Activated CD4-positive, alpha-beta T cell treated with anti-CD3 and anti-CD28 coated beads for 24 hours (primary cell): ENCODE data around the gene C22orf15.

Source experiments
- DNase-seq, 2 donors: peaks; one replicate each; pipeline ENCODE4 v3.0.0-alpha.2; 2020; ENCODE audit warnings: low read depth in 2 of 2

C22orf15 gene

DNA sequence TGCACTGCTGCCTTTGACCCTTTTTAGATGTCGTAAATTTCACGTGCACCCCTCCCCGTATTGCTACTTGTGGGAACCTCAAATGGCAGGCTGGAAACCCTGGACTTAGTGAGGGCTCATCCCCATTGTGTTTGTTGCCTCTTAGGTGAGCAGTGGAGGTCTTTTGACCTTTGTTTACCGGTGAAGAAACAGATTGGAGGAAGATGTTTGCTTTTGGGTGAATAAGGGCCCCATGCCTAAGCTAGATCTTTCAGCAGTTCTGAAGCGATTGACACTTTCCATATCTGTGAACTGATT is 24.8 kb downstream of the C22orf15 start:
- DNase-seq: no peak

DNA sequence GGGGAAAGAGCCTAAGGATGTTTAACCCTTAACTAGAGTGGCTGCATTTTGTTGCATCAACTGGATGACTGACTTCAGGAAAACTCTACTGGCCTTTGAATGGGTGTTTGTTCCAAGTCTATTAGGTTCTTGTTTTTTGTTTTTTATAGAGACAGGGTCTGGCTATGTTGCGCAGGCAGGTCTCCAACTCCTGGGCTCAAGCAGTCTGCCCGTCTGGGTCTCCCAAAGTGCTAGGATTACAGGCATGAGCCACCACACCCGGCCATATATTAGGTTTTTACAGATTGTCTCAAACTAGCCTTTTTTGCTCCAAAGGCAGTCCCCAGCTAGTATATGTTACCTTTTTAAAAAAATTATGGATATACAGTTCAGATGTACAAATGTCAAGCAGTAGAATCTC is 25.1 kb downstream of the C22orf15 start:
- DNase-seq: no peak

DNA sequence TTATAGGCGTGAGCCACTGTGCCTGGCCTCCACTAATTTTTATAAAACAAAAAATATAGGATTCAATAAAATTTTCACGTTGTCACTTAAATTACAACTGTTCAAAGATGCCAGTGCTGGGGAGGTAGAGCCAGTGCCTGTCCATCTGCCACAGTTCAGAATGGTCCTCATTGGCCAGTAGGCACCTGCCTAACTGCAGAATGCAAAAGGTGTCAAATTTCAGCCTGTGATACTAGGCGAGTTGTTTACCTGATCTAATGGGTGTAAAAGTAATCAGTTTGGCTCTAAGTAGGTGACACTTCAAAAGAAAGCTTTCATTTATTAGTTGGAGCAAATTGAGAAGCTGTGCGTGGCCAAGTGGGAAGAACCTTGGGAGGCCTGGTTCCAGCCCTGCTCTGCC is 26.3 kb downstream of the C22orf15 start:
- no peak for DNase-seq

DNA sequence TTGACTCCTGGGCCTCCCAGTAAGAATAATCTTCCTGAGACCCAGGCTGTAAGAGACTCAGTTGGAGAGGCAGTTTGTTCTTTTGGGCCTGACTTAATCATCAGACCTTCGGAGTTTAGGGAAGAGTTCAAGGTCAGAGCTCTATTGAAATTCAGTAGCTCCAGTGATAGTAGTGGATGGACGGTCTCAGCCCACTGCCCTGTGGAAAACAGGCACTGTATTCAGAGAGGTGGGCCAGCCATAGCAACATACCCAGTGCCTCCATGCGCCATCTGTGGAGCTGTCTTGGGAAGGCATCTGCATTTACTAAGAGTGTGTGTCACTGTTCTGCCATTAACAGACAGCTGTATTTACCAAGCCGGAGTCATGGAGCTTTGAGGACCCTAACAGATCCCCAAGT is 26.8 kb downstream of the C22orf15 start:
- no peak for DNase-seq

DNA sequence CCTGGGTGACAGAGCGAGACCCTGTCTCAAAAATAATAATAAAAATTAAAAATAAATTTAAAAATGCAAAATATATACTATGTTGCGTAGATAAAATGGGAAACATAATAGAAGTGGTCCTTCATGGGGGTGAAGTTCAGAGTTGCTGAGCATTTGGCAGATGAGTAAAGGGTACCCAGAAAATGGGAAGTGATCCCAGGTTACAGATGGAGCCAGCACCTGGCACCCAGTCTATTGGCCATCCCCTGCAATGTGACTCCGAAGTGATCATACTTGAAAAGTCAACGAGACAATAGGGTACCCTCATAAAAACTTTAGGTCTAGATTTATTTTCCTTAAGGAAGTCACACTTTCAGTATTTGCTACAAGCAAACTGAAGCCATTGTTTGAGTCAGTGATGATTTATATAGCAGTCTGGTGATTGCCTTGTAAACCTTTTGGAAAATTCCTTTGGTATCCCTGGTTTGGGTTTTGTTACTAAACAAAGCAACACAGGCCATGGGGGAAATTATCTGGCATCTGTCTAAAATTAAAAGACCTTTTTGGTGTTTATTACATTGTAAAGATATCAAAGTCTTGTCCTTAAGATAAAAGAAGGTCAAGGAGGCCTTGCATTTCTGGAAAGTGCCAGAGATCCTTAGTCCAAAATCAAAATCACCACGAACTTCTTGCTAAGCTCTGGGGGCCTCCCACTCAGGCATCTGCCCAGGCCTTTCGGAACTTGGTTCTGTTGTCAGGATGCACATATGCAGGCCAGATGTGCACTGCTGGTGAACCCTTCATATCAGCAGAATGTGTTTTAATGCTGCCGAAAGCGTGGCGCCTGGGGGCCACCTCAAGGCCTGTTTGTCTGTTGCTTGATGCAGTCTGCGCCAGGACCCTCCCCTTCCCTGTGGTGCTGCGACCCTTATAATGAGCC is 28.3 kb downstream of the C22orf15 start:
- DNase-seq: no peak

DNA sequence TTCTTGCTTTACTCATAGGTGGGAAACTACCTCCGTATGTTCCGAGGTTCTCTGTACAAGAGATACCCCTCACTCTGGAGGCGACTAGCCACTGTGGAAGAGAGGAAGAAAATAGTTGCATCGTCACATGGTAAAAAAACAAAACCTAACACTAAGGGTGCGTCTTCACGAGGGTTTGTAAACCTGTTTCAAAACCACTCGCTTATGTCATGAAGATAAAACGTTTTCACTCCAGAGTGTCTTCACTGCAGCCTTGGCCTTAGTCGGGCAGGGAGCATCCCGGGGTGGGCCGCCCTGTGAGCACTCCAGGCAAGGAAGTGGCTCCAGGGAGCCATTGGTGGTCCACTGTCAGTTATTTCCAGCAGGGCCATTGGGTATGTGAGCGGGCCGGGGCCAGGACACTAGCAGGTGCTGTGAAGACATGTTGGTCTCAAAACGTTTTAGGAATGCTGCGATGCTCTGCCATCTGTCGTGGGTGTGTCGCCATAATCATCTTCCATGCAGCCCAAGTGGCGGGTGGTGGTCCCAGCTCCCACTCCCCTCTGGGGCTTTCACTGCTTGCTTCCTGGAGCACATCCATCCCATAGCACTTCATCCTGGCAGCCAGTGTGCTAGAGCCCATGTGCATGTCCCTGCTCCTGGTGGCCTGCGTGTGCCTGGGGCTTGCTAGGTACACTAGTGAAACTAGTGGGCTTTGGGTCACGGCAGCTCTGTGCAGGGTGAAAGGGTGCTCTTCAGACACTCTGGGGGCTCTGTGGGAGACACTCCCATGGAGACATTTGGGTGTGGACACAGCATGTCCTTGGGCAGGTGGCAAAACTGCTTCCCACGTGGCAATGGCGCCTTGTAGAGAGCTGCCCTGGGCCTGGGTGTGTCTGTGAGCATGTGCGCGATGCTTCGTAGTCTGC is 29.2 kb downstream of the C22orf15 start:
- DNase-seq: no peak

DNA sequence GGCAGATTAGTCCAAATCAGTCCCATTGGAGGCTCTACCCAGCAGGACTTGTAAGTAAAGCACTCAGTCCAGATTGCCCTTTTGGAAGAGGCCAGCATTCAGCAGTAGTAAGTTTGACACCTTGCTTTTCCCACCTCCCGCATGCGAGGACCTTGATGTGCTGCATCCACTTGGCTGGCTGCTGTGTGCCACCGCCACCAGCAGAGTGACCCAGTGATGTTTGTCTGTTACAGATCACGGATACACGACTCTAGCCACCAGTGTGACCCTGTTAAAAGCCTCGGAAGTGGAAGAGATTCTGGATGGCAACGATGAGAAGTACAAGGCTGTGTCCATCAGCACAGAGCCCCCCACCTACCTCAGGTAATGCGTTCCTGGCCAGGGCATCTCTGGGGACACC is 30.5 kb downstream of the C22orf15 start:
- DNase-seq: no peak

DNA sequence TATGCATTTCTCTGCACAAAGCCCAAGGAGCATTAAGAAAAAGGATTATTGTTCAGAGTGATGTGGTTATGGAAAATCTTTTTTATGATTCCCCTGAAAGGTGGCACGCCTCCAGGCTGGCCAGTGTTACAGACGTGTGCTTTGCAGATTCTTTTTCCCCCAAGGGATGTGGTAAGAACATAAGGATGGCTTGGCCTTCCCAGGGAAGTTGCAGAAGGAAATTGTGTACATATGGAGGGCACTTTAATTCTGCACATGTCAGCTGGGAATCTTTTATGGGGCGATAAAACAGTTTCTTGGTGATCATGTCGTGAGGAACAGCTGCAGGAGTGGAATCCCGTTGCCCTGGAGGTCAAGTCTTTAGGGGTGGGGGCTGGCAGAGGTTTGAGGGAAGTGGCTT is 33.7 kb downstream of the C22orf15 start:
- DNase-seq: no peak

DNA sequence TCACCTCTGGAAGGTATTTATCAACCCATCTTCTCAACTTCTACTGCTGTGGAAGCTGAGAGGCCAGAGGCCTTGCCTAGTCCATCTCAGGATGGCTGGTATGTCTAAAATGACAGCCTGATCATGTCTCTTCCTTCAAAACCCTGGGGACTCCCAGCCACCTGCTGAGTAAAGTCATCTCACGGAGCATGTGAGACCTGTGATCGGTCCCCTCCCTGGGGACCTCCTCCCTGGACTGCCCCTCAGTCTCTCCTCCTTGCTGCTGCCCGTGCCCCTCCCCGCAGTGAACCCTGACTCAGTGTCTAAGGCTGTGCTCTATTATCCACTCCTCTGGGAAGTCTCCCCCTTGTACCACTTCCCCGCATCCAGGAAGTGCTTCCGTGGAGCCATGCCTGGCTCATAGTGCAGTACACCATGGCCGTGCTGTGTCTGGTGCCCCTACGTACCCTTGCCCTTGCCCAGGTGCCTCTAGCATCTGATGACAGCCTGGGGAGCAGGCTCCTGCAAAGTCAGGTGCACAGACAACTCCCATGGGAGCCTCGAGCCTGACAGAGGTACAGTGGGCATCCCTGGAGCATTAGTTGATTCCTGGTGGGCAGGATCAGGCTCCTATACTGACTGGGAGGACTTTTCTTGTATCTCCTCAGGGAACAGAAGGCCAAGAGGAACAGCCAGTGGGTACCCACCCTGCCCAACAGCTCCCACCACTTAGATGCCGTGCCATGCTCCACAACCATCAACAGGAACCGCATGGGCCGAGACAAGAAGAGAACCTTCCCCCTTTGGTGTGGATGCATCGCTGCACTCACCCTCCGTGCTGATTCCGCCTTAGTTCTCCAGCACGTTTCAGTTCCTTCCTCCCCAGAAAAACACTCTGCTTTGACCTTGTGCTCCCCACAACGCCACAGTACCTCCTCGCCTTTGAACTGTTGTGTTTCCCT is 37.8 kb downstream of the C22orf15 start:
- DNase-seq: no peak

DNA sequence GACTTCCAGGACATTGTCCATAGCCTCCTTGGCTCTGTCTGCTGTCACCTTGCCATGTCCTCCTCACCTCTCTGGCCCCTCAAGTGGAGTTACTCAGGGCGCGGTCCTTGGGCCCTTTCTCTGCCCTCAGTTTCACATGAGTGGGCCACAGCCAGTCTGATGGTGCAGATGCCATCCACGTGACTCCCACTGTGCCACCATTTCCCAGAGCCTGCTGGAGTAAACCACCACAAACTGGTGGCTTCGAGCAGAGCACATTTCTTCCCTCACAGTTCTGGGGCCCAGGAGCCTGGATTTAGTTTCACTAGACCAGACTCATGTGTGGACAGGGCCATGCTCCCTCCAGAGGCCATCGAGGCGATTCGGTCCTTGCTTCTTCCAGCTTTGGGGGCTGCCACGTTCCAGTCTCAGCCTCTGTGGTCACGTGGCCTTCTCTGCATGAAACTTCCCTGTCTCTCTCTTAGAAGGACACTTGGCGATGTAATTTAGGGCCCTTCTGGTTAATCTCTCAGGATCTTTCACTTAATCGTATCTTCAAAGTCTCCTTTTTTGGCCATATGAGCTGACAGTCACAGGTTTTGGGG is 38.5 kb downstream of the C22orf15 start:
- DNase-seq: no peak

DNA sequence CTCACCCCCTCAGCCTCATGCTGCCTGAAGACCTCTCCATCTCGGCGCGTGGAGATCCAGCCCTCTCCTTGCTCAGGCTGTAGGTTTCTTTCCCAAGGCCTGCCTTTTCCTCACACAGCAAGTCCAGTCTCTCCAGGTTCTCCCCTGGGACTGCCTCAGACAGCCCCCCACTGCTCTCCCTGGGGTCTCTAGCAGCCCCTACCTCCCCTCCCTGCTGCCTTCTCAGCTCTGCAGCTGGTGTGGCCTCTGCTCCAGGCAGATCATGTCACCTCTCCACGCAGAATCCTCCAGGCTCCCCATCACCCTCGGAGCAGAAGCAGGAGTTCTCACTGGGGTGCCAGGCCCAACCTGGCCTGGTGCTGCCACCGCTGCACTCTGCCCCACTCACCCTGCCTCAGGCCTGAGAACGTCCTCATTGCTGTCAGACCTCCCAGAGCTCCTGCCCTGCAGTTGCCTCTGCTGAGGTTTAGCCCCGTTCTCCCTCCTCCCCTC is 39.1 kb downstream of the C22orf15 start:
- DNase-seq: no peak

DNA sequence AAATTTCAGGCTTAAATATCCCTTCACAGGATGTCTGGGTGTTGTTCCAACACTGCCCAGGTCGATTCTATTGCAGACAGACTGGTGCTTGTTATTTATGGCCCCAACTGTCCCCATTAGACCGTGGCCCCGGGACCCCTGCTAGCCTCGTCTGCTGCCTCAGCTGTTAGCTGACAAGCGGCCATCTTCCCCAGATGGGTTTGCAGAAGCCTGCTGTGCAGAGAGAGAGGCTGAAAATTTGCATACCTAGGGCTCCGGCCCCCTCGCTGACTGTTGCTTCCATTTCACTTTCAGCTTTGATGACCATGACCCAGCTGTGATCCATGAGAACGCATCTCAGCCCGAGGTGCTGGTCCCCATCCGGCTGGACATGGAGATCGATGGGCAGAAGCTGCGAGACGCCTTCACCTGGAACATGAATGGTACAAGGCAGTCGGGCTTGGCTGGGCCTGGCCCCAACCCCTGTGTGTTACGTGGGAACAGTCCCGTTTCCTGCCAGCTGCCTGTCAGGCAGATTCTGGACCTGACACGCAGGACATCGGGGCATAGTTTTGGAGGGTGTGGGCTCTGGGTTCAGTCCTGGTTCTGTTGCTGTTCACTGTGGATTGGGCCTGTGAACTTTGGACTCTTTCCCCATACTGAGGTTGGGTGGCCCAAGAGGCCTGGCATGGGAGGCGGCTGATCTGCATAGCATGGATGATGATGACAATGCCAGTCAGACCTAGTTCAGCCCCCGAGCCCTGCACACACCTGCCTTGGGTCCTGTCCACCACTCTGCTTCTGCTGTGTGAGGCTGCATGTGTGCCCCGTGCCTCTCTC is 40.4 kb downstream of the C22orf15 start:
- no peak for DNase-seq

DNA sequence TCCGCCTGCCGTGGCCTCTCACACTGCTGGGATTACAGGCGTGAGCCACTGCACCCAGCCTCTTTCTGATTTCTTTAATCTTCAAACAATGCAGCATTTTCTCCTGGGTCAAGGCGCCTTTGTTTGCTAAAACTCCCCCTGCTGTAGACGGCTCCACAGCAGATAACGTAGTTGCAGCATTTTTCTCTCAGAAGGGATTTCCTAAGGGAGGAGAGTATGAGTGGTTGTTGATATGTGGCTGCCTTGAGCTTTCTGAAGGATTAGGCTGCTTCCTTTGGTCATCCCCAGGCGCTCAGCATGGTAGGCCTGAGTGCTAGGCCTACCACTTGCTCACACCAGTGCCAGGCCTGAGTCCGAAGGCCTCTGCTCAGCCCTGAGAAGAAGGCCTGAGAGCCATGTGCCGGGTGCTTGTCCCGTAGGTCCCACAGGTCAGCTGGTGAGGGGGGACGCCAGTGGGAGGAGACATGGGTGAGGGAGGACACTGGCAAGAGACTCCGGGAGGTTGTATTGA is 42.0 kb downstream of the C22orf15 start:
- no peak for DNase-seq

DNA sequence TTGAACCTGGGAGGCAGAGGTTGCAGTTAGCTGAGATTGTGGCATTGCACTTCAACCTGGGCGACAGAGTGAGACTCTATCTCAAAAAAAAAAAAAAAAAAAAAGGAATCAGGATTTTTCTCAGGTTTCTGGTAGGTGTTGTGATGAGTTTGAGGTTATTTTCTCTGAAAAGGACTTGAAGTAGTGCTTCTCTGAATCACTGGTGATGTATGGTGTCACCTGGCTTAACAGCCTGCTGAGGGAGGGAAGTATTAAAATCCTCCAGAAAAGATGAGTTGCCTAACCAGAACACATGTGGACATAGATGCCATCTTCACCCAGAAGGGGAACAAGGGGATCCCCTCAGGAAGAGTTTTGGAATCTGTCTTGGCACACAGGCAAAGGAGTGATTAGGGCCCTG is 44.0 kb downstream of the C22orf15 start:
- DNase-seq: no peak

DNA sequence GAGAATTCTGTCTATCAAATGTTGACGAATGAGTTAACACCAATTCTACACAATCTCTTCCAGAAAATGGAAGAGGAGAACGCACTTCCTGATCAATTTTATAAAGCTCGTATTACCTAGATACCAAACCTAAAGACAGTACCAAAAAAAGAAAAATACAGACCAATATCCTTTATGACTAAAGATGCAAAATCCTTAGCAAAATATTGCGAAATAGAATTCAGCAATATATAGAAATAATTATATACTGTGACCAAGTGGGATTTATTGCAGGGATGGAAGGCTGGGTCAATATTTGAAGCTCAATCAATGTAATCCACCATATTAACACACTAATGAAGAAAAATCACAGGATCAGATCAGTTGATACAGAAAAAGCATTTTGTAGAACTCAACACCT is 49.6 kb downstream of the C22orf15 start:
- no peak for DNase-seq
